HG02884 (cell line): ENCODE results near the gene MAP7.

Source experiments
- ATAC-seq: cut with Tn5 transposase; IDR thresholded peaks from one replicate; pipeline ENCODE4 v1.9.1; 2021; ENCODE audit warnings: mild to moderate bottlenecking, moderate library complexity; ENCODE audit not compliant: unreplicated experiment

Gene MAP7

DNA sequence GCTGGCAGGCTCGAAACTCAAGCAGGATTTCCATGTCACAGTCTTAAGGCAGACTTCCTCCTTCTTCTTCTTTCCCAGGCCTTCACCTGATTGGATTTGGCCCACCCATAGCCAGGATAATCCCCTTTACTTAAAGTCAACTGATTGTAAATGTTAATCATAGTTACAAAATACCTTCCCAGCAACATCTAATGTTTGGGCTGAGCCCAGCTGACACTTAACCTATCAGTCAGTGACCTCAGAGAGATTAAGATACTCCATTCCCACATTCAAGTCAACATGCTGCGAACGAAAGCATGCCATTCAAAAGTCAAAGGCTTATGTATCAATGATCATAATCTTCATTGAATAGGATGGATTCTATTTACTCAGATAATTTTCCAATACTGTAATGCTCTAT is 16.0 kb downstream of the MAP7 start:
- ATAC-seq, result no peak

DNA sequence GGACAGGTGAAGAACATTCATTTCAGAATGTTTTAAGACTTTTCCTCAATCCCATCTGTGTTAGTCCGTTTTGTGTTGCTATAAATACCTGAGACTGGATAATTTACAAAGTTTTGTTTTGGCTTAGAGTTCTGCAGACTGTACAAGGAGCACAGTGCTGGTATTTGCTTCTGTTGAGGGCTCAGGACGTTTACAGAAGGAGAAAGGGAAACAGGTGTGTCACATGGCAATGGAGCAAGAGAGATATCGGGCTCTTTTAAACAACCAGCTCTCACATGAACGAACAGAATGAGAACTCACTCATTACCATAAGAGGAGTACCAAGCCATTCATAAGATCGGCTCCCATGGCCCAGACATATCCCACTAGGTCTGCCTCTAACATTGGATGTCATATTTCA is 16.7 kb downstream of the MAP7 start:
- ATAC-seq, result no peak

DNA sequence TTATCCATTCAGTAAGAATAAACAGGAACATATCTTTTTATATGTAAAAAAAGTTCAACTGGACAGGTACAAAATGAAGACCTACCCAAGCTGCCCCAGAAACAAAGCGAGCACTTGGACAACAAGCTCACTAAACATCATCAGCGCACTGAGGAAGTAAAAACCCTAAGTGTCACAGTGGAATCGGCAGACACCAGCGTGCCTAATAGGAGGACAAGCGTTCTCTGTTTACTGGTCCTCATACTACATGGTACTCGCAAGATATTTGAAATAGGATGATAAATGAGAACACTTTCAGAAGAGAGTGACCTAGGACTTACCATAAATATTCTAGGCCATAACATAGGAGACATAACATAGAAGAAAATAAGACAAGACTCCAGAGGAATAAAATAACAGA is 18.2 kb downstream of the MAP7 start:
- ATAC-seq, result no peak

DNA sequence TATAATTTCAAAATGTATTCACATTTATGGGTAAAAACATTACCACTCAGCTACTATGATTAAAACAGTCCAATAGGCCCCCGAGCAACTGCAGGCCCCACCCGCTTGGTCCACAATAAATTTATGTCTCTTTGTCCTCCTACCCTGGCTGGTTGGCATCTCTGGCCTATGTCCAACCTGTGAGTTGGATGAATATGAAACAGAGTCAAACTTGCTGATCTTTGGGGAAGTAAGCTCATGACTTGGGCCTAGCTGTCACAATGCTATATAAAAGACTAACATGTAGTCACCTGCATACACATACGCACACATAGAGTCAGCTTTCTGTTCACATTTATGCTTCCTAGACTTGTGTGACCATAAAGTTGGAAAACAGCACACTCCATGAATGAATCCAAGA is 20.5 kb downstream of the MAP7 start:
- ATAC-seq, result no peak

DNA sequence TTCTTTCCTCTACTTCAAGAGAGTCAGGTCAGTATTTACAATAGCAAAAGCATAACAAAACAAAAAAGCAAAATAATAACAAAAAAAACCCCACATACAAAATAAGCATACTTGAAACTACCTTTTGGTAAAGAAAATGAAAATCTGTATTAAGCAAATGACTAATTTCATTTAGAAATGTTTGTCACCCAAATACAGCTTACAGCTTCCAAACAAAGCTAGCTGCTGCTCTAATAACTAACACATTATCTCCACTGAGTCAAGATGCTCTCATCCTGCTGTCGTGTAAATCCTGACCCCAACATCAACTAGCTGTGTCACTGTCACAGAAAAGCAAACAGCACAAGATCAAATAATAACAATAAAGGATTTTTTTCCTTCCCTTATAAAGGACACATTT is 21.7 kb downstream of the MAP7 start:
- ATAC-seq, result no peak

DNA sequence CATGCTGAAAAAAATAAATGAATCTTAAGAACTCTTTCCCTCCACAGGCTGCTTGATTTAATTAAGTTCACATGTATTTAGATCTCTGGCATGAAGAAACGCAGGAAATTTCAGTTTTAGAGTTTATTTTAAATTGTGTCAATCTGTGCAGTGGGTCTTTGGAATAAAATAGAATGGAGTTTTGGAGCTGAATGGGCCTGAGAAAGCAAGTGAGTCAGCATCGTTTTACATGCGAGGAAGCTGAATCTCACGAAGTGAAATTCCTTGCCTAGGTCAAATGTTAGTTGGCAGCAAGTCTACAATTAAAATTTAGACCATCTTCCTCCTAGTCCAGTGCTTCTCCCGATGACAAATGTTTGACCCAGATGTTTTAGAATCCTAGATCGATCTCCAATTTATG is 22.4 kb downstream of the MAP7 start:
- no peak for ATAC-seq

DNA sequence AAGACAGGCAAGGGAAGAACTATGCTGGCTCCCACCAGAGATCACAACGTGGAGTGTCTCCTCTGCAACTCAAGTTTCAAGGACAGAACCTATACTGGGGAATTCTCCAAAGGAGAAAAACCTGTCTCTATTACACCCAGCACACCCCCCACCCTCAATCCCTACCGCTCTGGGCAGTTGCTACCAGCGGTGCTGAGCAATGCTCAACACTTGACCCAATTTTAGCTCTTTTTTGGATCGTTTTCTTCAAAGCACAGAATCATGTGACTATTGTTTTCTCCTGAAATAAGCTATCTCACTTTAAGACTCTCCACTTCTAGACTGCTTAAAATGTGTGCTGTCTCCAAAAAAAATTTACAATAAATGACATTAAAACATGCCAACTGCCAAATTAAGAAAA is 23.3 kb downstream of the MAP7 start:
- no peak for ATAC-seq

DNA sequence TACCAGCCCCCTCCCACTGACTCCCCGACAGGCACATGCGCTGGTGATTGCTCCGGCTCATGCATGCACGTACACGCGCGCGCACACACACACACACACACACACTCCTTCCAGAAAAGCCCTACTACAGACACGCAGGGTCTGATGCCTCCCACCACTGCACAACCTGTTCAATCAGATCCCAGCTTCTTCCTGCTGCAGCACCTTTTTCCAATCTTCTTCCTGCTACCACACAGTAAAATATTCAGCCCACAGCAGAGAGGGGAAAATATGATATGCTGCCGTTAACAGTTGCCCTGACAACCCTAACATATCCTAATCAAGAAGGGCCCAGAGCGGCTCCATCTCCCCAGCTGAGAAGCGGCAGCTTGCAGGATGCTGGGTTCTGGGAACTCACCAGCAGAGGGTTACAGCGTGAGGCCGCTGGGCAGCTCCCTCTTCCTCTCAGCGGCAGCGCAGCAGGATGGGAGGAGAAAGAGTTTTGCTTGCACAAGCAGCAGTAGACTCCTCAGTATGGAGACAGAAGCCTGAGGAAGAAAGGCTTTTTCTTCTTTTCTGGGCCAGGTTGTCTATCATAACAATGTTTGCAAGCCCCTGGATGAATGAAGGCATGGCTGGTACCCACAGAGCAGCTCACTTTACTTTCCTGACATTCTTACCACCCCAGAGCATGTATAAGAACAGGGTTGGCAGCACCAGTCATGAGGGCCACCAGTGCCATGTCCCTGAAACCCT is 23.9 kb downstream of the MAP7 start:
- ATAC-seq, result no peak

DNA sequence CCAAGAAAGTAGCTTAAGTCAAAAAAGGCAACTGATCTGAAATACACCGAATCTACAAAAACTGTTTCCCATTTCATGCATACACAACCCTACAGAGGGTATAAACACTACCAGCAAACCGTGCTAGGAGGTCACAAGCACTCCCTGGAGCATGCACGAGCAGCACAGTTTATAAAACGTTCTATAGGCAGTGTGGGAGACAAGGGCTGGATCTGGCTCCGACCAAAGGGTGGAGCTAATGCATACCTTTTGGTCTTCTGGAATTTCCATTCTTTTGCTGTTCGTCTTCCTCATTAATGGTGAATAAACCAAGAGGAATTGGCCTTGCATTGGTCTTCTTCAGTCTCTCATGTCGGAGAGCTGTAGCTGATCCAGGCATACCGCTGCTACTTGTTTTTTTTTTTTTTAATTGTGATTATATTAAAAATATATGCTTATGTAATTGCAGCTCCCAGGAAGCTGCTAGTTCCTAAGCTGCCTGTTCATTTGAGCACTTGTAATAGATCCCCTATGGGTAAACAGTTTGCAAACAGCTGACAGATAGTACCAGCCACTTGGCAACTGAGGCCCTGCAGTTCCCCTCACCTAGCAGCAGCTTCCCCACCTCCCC is 24.5 kb downstream of the MAP7 start:
- no peak for ATAC-seq

DNA sequence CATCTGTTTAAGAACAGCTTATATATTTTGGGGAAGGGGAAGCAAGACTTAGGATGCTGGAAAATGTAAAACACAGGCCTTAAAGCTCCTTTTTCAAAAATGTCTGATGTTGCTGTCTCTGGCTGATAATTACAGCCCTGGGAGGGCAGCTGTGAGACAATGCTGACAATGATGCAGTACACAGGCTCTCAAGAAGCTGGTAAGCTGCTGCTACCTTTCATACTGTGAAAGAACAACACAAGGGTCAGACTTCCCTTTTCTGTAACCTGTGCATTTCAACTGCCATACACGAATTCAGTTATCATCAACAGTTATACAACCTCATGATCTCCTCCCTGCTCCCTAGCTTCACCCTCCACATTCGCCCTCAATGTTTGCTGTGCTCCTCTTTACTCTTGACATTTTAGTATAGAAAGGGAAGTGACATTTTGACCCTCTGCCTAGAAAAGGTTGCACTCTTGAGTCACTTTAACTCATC is 25.2 kb downstream of the MAP7 start:
- no peak for ATAC-seq

DNA sequence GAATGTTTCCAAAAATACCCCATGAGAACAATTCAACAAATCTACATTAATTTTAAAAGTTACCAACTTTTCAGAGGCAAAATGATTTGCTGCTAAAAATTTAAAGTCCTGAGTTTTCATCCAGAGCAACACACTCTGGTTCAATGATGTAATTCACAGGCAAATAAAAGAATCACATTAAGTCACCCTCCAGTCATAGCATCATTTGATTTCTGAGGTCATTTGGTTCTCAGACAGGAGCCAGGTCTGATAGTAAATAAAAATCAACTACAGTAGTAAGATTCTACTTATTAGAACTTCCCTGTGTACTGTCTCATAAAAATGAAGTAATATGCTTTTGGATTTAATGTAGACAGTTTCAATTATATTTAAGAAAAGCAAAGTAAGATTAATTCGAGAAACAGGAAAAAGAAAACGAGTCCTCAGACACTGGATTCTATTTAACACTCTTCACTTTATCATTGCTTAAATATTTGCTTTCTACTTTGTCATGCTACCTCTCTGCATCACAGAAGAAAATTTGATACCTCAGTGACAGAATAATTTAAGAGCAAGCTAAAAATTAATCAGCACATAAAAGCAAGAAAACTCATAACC is 25.8 kb downstream of the MAP7 start:
- ATAC-seq, result no peak

DNA sequence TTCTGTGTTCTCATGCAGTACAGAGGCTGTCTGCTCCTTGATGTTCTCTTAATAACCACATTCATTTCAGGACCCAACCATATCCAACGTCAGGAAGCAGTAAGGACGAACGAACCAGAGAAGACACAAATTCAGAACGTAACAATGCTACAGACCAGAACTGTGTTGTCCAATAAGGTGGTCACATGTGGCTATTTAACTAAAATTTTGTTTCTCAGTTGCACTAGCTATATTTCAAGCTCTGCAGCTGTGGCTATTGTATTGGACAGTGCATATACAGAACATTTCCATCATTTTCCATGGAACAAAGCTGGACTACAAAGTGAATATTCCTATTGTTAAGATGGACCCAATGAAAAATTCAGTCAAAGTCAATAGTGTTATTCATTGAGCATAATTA is 27.0 kb downstream of the MAP7 start:
- ATAC-seq, result no peak

DNA sequence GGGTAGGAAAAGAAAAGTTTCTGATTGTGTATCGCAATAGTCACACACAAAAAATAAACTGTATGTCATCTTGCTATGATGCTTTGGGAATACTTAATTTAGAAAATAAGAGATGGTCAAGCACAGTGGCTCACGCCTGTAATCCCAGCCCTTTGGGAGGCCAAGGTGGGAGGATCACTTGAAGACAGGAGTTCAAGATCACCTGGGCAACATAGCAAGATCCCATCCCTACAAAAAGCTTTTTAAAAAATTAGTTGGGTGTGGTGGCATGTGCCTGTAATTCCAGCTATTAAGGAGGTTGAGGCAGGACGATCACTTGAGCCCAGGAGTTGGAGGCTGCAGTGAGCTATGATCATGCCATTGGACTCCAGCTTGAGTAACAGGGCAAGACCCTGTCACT is 27.6 kb downstream of the MAP7 start:
- no peak for ATAC-seq

DNA sequence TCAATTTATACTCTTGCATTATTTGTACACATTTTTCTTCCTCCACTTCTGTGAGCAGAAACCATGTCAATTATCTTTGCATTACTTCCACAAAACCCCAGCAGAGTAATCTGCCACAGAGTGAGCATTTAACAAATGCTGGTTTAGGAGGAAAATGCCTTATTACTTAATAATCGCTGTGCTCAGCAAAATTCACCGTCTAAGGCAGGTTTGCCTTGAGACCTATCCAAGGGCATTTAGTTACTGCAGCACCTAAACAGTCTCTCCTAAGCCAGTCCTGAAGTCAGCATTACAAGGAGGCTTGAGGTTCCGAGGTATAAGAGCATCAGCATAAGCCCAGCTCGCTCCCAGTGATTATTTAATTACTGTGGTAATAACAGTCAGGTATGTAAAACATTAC is 28.3 kb downstream of the MAP7 start:
- no peak for ATAC-seq

DNA sequence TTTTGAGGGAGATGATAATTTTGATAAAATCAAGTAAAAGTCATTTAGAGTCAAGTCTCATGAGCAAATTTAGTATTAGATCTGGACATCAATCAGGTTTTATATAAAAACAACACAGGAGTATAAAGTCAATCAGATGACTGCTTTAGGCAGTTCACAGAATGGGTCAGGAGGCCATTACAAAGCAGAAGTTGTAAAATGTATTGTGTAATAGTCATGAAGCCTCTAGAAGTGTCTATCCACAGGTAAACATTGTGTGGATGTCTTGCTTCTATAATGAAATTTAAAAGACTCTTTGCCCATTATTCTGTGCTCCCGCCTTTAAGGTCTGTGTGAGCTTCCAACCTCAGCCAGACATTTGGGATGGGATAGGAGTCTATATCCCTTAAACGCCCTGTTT is 28.8 kb downstream of the MAP7 start:
- no peak for ATAC-seq

DNA sequence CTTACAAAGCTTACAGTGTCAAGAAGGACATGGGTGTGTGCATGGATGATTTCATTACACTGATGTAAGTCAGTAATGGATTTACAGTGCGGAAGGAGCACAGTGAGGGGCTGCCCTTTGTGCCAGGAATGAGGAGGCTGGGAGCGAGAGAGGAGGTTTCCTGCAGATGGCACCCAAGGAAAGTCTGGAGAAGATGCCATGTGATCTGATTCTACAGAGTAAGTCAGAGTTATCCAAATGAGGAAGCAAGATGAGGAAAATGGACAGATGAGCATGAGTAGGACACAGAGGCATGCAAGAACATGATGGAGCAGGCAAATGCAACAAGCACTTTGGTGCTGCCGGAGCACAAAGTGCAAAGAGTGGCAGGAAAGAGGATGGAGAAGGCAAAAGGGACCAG is 29.7 kb downstream of the MAP7 start:
- ATAC-seq, result no peak

DNA sequence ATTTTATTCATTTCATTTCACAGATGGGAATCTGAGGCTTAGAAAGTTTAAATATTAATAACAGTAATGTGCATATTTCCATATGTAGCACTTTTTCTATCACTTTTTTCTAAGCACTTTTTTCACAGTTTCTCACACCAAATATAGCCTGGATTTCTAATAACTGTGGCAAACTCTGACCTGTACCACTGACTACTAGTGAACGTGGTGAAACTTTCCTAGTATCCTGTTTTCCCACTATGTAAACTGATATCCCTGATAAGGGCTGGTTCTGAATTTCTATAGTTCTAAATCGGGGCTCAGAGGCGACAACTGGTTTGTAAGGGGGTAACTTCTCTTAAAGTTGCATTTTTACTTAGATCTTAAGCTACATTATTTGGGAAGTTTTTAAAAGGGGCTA is 32.6 kb downstream of the MAP7 start:
- ATAC-seq, result no peak

DNA sequence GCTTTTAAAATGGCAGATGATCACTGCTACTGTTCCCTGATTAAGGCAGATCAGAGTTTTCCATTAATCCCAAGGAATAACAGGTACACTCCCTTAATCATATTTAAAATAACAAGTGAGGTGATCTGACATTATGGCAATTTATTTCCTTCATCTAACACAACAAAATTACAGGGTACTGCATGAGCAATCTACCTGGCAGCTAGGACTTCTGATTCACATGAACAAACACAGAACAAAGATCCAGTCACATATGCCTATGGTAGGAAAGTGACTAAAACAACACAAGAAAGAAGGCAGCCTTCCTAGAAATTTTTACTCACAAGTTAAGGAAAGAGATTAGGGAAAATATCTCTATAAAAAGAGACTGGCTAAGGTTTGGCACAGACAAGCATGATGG is 33.2 kb downstream of the MAP7 start:
- no peak for ATAC-seq

DNA sequence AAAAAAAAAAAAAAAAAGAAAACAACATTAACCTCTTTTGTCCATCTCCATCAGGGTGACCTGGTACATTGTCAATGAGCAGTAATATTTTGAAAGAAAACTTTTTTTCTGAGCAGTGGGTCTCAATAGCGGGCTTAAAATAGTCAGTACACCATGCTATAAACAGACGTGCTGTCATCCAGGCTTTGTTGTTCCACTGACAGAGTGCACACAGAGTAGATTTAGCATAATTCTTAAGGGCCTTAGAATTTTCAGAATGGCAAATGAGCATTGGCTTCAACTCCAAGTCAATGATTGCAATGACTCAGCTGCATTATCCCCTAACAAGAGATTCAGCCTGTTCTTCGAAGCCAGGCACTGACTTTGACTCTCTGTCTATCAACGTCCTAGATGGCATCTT is 35.6 kb downstream of the MAP7 start:
- no peak for ATAC-seq

DNA sequence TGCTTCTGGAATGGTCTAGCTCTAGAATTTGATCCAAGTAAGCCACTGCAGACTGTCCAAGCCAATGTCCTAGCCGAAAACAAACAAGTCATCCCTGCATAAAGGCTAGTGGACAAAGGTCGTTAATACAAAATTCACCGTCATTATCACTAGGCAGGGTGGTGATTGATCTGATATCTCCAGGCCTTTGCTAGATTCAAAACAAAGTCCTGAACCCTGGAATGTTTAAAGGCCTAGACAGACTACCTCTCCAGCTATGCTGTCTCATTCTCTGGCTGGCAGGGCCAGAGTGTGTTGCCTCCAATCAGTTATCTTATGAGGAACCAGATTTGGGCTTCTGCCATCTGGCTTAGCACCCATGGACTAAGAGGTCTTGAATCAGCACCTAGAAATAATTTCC is 38.3 kb downstream of the MAP7 start:
- no peak for ATAC-seq

DNA sequence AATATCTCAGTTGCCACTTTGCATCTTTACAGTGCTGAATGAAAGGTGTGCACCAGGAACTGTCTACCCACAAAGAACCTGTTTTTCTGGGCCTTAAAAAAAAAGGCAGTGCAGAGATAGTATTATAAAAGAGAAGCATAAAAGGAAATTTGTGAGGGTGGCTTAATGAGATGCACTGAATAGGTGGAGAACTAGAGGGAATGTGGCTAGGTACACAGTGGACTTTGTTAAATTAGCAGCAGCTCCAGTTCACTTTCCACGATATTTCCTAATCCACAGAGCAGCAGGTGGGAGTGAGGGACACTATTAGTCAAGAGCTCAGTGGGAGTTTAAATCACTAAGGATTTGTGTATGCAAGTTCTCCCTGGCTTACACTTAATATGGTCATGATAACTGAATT is 38.8 kb downstream of the MAP7 start:
- ATAC-seq, result no peak

DNA sequence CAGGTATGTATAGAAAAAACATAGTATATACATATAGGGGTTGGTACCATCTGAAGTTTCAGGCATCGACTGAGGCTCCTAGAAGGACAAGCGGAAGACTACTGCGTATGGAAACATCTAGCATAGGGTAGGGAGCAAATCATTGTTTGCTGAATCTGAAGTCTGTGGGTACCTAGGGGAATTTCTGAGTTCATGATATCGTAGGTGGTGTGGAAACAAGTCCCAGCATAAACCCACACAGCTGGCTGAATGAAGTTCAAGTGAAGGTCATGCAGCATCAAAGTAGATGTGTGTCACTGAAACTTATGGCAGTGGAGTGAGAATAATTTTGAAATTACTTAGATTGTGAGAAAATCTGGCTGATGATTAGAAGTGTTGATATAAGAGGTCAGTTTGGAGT is 39.4 kb downstream of the MAP7 start:
- no peak for ATAC-seq

DNA sequence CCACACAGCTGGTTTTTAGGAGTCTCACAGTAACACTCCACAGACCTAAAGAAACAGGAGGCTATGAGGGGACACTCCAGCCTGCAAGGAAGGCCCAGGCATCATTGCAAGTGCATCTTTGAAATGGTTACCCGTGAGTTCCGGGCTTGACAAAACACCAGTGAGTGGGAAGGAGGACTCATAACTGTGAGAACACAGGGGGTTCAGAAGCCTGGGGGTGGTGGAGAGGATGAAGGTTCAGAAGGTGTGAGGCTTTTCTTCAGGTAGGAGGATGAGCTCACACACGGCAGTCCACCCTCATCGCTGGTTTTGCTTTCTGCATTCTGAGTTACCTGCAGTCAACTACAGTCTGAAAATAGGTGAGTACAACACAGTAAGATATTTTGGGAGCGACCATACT is 39.9 kb downstream of the MAP7 start:
- no peak for ATAC-seq
